Heart left ventricle (tissue), 16 donors: ENCODE data around the gene ATP1A1. TPM values are rescaled to one million over a fixed set of nuclear protein-coding genes. Genes with fewer than 3 reads are reported as not detected.

Source experiments
- ATAC-seq, 4 donors: fragments of 200-7000 bp; cut with Tn5 transposase; one replicate each; pipeline ENCODE4 v1.9.1; 2020 to 2022; ENCODE audit warnings: moderate library complexity in 4 of 4, mild to moderate bottlenecking in 3 of 4, moderate number of reproducible peaks in 1 of 4
- DNase-seq, 5 donors: peaks; one replicate each; pipeline ENCODE4 v3.0.0-alpha.2; 2020
- H3K27ac ChIP-seq, 12 donors: fragments of 200-600 bp; sonication (generic) in 4 of 12; one replicate each; pipeline versions ENCODE4 v1.5.0 to v1.8.0; 2016 to 2022; ENCODE audit warnings: mild to moderate bottlenecking in 2 of 12
- H3K27me3 ChIP-seq, 9 donors: fragments of 200-600 bp; sonication (generic) in 2 of 9; one replicate each; pipeline versions ENCODE4 v1.5.1 to v1.8.0; 2016 to 2022; ENCODE audit warnings: mild to moderate bottlenecking in 3 of 9
- H3K36me3 ChIP-seq, 9 donors: fragments of 200-600 bp; sonication (generic) in 2 of 9; one replicate each; pipeline versions ENCODE4 v1.5.0 to v1.8.0; 2018 to 2022; ENCODE audit warnings: mild to moderate bottlenecking in 2 of 9
- H3K4me1 ChIP-seq, 12 donors: fragments of 200-600 bp; sonication (generic) in 4 of 12; one replicate each; pipeline versions ENCODE4 v1.5.0 to v1.8.0; 2016 to 2022; ENCODE audit warnings: mild to moderate bottlenecking in 3 of 12
- H3K4me3 ChIP-seq, 12 donors: fragments of 200-600 bp; sonication (generic) in 4 of 12; one replicate each; pipeline versions ENCODE4 v1.5.0 to v1.8.0; 2017 to 2022; ENCODE audit warnings: mild to moderate bottlenecking in 9 of 12, moderate library complexity in 4 of 12
- H3K9me3 ChIP-seq, 12 donors: fragments of 200-600 bp; sonication (generic) in 4 of 12; one replicate each; pipeline versions ENCODE4 v1.5.0 to v1.8.0; 2016 to 2022; ENCODE audit warnings: mild to moderate bottlenecking in 1 of 12
- CTCF ChIP-seq, 12 donors: fragments of 200-600 bp; sonication (generic) in 4 of 12; IDR thresholded peaks; one replicate each; pipeline versions ENCODE4 v1.5.0 to v1.8.0; 2018 to 2022; ENCODE audit warnings: antibody characterized with exemption in 12 of 12, mild to moderate bottlenecking in 5 of 12
- POLR2A ChIP-seq, 2 donors: fragments of 450-650 bp; IDR thresholded peaks; one replicate each; pipeline ENCODE4 v1.6.1; 2017; ENCODE audit warnings: antibody characterized with exemption in 2 of 2, mild to moderate bottlenecking in 2 of 2, moderate library complexity in 2 of 2
- WGBS, 4 donors: extraction: QIAGEN DNeasy Blood & Tissue Kit in 2 of 4; methylation state at CpG; one replicate each; pipeline versions ENCODE4 v1.1.5 to v1.1.7; 2013 to 2018; 5-methylcytosine and 5-hydroxymethylcytosine counted together
- intact Hi-C, 10 donors: fragments of 100-400 bp; cut with DNase I; formaldehyde crosslinking; loops; one replicate each; pipeline versions ENCODE4 v1.11.1 to v1.14.2; 2022
- polyA plus RNA-seq, 2 donors: library from polyadenylated mRNA; stranded (reverse); fragments of 200-250 nt; gene quantifications; one replicate each; pipeline ENCODE4 v1.2.3, GENCODE V29; 2013
- total RNA-seq, 9 donors: library from RNA; depleted of rRNA in 2 of 9; stranded (reverse); fragments of >200 nt in 2 of 9; fragmentation: NEBNext Ultra II Directional in 3 of 9; extraction: Animal tissue kit (Norgen Biotek cat#: 25700) in 3 of 9; gene quantifications; one replicate each; pipeline versions ENCODE4 v1.1.0 to v1.2.4, GENCODE V29; 2016 to 2023
- donor health status: ischemic (EF 13 %, LVEDD 7.1; RV severe dilation, severe dysfunction).
- donor health status: healthy with polysubstance abuse.
- donor health status: DM: no; HTN: yes; CAD: no.
- donor health status: DM: no; HTN: no; CAD: no.
- donor health status: ischemic (EF 25% LVEDD 6.9; RV normal size, moderate dysfunction).
- donor health status: ischemic (EF 25% LVEDD 5.7; RV mildly dilated, moderate dysfunction).
- donor health status: healthy.
- donor health status: DM: yes; HTN: yes; CAD: no.
- donor health status: ischemic (EF 35%, LVEDD 5.7; RV mildly dilated, moderate dysfunction).
- donor health status: nonischemic (EF 11% LVEDD 7.7; RV severe dilation, severe dysfunction).
- donor health status: DM: yes; HTN: yes; CAD: no.
- donor health status: PGD.
- donor health status: ischemic (EF 29% LVEDD 5.4; RV normal size, mild dysfunction).
- donor health status: nonischemic (EF 23%, LVEDD 6.1; RV moderate dilation, normal function).

Gene ATP1A1
- total and polyA plus RNA-seq, 11 donors, result 115 to 896 (median 241) TPM

DNA sequence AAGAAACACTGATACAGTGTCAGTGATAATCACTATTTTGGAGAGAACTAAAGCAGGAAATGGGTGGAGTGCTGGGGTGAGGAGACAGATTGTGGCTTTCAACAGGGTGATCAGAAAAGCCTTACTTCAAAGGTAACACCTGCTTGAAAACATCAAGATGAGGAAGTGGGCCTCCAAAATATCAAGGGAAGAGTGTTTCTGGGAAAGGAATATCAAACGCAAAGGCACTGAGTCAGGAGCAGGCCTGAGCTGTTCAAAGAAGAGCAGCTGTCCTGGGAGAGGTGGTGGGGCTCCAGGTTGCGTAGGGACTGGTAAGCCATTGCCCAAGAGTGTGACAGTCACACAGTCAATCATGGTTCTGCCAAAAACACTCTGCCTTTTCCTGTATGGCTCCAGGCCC, 47.1 kb upstream of the ATP1A1 start:
- intact Hi-C loops, result no loop called here
- Histone ChIP-seq H3K36me3 (no peaks in the 10 kb centered on the region), H3K9me3 (no peaks in the 10 kb centered on the region), H3K4me3 (no peak overlapping the region), H3K4me1 (no peaks in the 10 kb centered on the region), H3K27ac (peak overlapping the region in 1 of 12 donors; percentile 80), H3K27me3 (no peaks in the 10 kb centered on the region)
- DNase-seq (no peak), ATAC-seq (no peak)
- 67 to 82% (median 73%) methylated on average over 2 of the region's 2 CpGs for WGBS, 4 donors
- TF ChIP-seq CTCF (IDR thresholded peaks at IDR 0.05) (no peak), POLR2A (IDR thresholded peaks at IDR 0.05) (no peak)

DNA sequence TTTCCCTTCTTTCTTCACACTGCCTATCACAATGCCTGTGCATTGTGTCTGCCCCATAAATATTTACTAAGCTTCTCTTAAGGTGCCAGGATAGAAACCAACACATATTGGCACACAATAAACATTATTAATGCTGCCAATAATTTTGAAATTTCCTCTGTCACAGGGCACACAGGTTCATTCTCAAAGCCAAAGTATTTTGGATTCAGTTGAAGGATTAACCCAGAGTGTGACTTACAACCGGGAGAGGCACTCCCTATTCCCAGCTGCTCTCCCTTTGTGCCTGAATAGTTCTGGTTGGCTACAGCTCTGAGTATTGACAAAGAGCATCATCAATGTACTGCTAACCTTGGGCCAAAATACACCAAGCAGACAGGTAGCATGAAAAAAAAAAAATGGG, 46.6 kb upstream of the ATP1A1 start:
- H3K4me3 ChIP-seq, result no peak overlapping the region
- no peak for ATAC-seq
- TF ChIP-seq CTCF (IDR thresholded peaks at IDR 0.05) (no peak), POLR2A (IDR thresholded peaks at IDR 0.05) (no peak)
- no peaks in the 10 kb centered on the region for H3K9me3 ChIP-seq
- H3K36me3 ChIP-seq, result no peaks in the 10 kb centered on the region
- peak overlapping the region in 1 of 12 donors; percentile 80 for H3K27ac ChIP-seq
- intact Hi-C loops, result no loop called here
- no peak for DNase-seq
- H3K4me1 ChIP-seq, result no peaks in the 10 kb centered on the region
- no peaks in the 10 kb centered on the region for H3K27me3 ChIP-seq
- WGBS, 4 donors, result 89 to 94% (median 91%) methylated on average over 1 of the region's 1 CpG

DNA sequence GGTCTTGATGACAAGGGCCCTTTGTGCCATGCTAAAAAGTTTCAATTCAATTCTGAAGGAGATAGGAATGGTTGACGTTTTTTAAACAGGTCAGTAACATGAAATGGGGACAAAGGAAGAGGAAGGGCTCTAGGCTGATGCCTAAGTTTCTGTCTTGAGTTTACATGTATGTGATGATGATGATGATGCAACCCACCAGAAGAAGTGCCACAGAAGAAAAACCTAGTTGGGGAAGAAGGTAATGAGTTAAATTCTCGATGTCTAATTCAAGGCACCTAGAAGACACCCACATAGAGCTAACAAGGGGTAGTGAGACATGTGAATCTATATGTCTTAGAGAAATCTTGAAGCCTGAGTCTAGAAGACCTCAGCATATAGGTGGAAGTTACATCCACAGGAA, 44.4 kb upstream of the ATP1A1 start:
- Histone ChIP-seq H3K4me3 (no peak overlapping the region), H3K27me3 (no peaks in the 10 kb centered on the region), H3K36me3 (no peaks in the 10 kb centered on the region), H3K4me1 (peaks cover 0 to under 1% (median 0%) of the 10 kb centered on the region in 12 donors), H3K27ac (no peak overlapping the region), H3K9me3 (no peaks in the 10 kb centered on the region)
- DNase-seq (no peak), ATAC-seq (no peak)
- TF ChIP-seq POLR2A (IDR thresholded peaks at IDR 0.05) (no peak), CTCF (IDR thresholded peaks at IDR 0.05) (no peak)
- intact Hi-C loops, result no loop called here
- WGBS, 4 donors, result 84 to 90% (median 88%) methylated on average over 2 of the region's 2 CpGs

GRCh38 chr1:116329524-116330341, 43.3 kb upstream of the ATP1A1 start:
- no peak for DNase-seq
- Histone ChIP-seq H3K9me3 (no peaks in the 10 kb centered on the region), H3K4me3 (no peak overlapping the region), H3K27ac (no peak overlapping the region), H3K4me1 (peaks cover 0 to 10% (median 6%) of the 10 kb centered on the region in 12 donors), H3K27me3 (no peaks in the 10 kb centered on the region), H3K36me3 (no peaks in the 10 kb centered on the region)
- no peak for TF ChIP-seq CTCF (IDR thresholded peaks at IDR 0.05)
- TF ChIP-seq POLR2A (IDR thresholded peaks at IDR 0.05), result no peak
- WGBS, 4 donors, result 68 to 78% (median 71%) methylated on average over 9 of the region's 9 CpGs
- no peak for ATAC-seq
- intact Hi-C loops, result no loop called here
